Fibroblast of pulmonary artery (primary cell): ENCODE measurements around the gene ITGA11.

Source experiments
- DNase-seq: peaks from one replicate; pipeline ENCODE4 v3.0.0-alpha.2; 2010; ENCODE audit warnings: low read depth
- H3K4me3 ChIP-seq: replicated peaks from 2 replicates; pipeline ENCODE4 v1.5.1; 2011; ENCODE audit warnings: low read depth, mild to moderate bottlenecking, control low read depth, low read length, moderate library complexity
- CTCF ChIP-seq: IDR thresholded peaks from 2 replicates; pipeline ENCODE4 v1.5.1; 2011; ENCODE audit warnings: mild to moderate bottlenecking, control low read depth, low read length, inconsistent platforms; ENCODE audit errors: missing control alignments

Gene ITGA11

GRCh38 chr15:68344600-68344999, 87.4 kb downstream of the ITGA11 start:
- H3K4me3 ChIP-seq = no peak overlapping the region
- no peak for TF ChIP-seq CTCF
- DNase-seq = no peak

- no peak for DNase-seq
- no peak for TF ChIP-seq CTCF
- H3K4me3 ChIP-seq = no peak overlapping the region
Observed at GRCh38 chr15:68343579-68344225, 88.3 kb downstream of the ITGA11 start.

- no peak for TF ChIP-seq CTCF
- H3K4me3 ChIP-seq = no peak overlapping the region
- DNase-seq = no peak
Observed at GRCh38 chr15:68341760-68342725, 89.9 kb downstream of the ITGA11 start.

GRCh38 chr15:68340726-68341671, 91.0 kb downstream of the ITGA11 start:
- H3K4me3 ChIP-seq = no peak overlapping the region
- no peak for DNase-seq
- TF ChIP-seq CTCF = no peak

GRCh38 chr15:68339481-68339880, 92.5 kb downstream of the ITGA11 start:
- DNase-seq = no peak
- no peak for TF ChIP-seq CTCF
- H3K4me3 ChIP-seq = no peak overlapping the region

- DNase-seq = no peak
- no peak for TF ChIP-seq CTCF
- no peak overlapping the region for H3K4me3 ChIP-seq
Observed at GRCh38 chr15:68337826-68338225, 94.1 kb downstream of the ITGA11 start.
